Measurements from ENCODE around the gene PNPLA5. TPM values are rescaled to one million over a fixed set of nuclear protein-coding genes. Genes with fewer than 3 reads are reported as not detected.

PNPLA5 gene
- total RNA-seq, result not detected in 2 replicates

GRCh38 chr22:43891360-43892182 lies at the start of gene PNPLA5:
TSS of gene PNPLA5 (minus strand) at chr22:43892013. CDS start at chr22:43891880, 133 bp downstream.

DNA sequence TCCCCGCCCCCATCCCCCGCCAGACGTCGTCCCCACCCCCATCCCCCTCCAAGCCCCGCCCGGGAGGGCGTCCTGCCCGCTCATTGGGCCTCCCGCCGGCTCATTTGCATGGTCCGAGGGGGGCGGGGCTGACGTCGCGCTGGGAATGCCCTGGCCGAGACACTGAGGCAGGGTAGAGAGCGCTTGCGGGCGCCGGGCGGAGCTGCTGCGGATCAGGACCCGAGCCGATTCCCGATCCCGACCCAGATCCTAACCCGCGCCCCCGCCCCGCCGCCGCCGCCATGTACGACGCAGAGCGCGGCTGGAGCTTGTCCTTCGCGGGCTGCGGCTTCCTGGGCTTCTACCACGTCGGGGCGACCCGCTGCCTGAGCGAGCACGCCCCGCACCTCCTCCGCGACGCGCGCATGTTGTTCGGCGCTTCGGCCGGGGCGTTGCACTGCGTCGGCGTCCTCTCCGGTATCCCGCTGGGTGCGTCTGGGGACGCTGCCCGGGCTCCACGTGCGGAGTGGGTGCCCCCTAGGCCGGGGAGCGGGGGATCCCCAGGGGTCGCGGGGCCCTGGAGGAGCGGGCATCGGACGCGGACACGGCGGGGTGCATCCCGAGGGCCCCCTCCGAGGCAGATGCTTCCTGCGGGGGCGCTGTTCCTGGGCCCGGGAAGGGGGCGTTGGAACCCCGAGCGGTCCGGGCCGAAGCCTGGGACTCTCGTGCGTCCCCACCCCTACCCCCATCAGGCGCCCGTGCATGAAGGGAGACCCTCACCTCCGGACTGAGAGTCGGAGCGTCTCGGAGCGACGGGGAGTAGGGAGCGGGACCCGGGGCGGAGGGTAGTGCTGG lies 32.0 kb upstream of the PNPLA5 start, which contains the start of gene PNPLA3:
Gene PNPLA3, plus strand, starts transcription at position 175 of the 834 bp plus-strand sequence. Its CDS starts 107 bp downstream, at position 282.

DNA sequence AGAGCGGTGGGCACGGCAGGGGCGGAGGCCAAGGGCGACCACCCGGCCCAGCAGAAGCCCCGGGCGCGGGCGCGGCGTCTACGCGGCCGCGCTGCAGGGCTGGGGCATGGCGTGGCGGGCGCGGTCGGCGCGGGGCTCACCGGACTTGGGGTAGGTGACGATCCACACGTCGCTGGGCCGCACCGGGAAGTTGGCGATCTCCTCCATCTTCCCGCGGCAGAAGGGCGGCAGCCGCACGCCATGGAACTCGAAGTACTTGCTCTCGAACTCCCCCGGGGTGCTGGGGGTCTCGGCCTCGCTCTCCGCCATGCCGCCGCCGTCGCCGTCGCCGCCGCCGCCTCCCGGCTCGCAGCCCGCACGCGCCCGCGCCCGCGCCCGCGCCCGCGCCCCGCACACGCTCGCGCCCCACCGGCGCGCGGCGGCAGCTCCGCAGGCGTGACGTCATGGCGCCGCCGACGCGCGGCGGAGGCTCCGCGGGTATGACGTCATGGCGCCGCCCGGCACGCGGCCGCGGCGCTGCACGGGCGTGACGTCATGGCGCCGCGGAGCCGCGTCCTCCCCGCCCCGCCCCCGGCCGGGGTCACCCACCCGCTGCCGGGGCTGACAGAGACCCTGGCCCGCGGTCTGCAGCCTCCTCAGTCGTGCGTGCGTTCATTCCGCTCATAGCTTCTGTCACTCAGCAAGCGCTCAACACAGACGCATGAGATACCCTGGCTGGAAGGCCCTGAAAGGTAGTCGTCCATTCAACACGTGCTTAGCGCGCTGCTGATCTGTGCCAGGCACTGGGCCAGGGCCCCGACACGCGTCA lies 29.5 kb downstream of the PNPLA5 start, which contains the start of gene SULT4A1:
Gene SULT4A1, minus strand, starts transcription at position 440 of the 808 bp plus-strand sequence. Its CDS starts 131 bp downstream, at position 309.

Other genes with a start within 250 kb of the PNPLA5 start
- 1.6 and 2.6 TPM in 2 replicates for gene EFCAB6, start 79.7 kb downstream of the PNPLA5 start, total RNA-seq
- 0.73 TPM in 1 of 2 replicates, not detected in the other for gene SULT4A1, start 29.5 kb downstream of the PNPLA5 start, total RNA-seq
- gene PNPLA3, start 31.8 kb upstream of the PNPLA5 start, total RNA-seq, result 8.8 and 10.6 TPM in 2 replicates
- gene SAMM50, start 63.4 kb upstream of the PNPLA5 start, total RNA-seq, result 38.6 and 39.3 TPM in 2 replicates
- gene PARVB, start 132.3 kb upstream of the PNPLA5 start, total RNA-seq, result 44.0 and 49.2 TPM in 2 replicates

Measured in subcutaneous preadipocyte (primary cell).